Coronary artery (tissue), 2 donors: Measurements from ENCODE around the gene TNIP1.

ENCODE experiments used
- DNase-seq: peaks from one replicate; pipeline ENCODE4 v3.0.0-alpha.2; 2017; ENCODE audit warnings: low spot score
- H3K27ac ChIP-seq, 2 donors: fragments of 200-600 bp; sonication (generic); one replicate each; pipeline ENCODE4 v1.5.1; 2016 to 2019
- H3K4me3 ChIP-seq: fragments of 200-600 bp; sonication (generic); 2 replicates; pipeline ENCODE4 v1.5.1; 2016; ENCODE audit warnings: mild to moderate bottlenecking, moderate library complexity
- CTCF ChIP-seq: fragments of 200-600 bp; sonication (generic); IDR thresholded peaks from one replicate; pipeline ENCODE4 v1.5.1; 2019; ENCODE audit warnings: antibody characterized with exemption

The TNIP1 gene

GRCh38 chr5:151052836-151053235 is 28.0 kb downstream of the TNIP1 start:
- no peak overlapping the region for H3K27ac ChIP-seq
- TF ChIP-seq CTCF, result no peak
- no peak for DNase-seq
- no peak overlapping the region for H3K4me3 ChIP-seq

DNA sequence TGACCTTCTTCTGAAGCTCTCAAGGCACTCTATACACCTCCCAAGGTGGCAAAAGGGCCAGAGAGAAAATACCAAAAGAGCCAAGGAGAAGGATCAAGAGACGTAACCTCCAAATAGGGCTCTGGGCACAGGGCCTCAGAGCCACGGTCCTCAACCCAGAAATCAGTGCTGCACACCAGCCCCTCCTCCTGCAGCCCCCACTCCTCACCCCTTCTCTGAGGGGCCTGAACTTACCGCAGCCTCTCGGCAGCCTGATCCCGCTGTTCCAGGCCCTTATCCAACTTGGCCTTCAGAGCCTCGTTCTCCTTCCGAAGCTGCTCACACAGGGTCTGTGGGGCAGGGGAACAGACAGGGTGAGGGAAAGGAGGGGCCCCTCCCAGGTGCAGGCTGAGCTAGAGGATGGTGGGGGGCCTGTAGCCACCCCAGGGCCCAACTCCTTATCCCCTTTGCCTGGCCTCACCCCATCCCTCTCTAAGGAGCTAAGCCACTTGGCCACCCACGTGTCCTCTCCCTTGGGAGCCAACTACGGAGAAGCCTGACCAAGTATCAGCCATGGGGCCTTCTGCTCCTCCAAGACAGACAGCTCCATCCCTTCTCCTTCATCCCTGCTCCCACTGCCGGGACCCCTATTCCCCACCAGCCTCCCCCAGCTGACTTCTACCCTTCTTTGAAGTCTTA is 28.8 kb downstream of the TNIP1 start:
- TF ChIP-seq CTCF, result peak; percentile 5
- H3K4me3 ChIP-seq, result no peak overlapping the region
- no peak overlapping the region for H3K27ac ChIP-seq
- no peak for DNase-seq

GRCh38 chr5:151051066-151051930 is 29.5 kb downstream of the TNIP1 start:
- H3K4me3 ChIP-seq, result no peak overlapping the region
- TF ChIP-seq CTCF, result peak; percentile 77
- no peak overlapping the region for H3K27ac ChIP-seq
- DNase-seq, result no peak

DNA sequence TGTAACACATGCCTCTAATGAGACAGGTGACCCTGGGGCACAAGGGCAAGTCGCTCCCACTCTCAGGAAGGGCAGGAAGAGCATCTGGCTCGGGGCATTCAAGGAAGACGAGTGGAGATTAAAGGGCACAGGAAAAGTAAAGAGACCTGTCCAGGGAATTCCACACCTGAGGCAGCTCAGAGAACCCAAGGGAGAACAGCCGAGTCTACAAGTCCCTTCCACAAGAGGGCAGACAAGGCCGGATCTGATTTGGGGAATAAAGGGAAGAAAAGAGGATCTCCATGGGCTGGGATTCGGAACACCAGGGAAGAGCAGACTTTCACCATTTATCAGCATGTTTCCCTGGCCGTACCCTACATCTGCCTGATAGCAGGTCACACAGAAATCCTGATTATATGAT is 32.3 kb downstream of the TNIP1 start:
- no peak for DNase-seq
- TF ChIP-seq CTCF, result no peak
- Histone ChIP-seq H3K27ac (no peak overlapping the region), H3K4me3 (no peak overlapping the region)

- no peak overlapping the region for H3K27ac ChIP-seq
- peak; percentile 70 for TF ChIP-seq CTCF
- no peak for DNase-seq
- no peak overlapping the region for H3K4me3 ChIP-seq
These were observed 32.9 kb downstream of the TNIP1 start for GRCh38 chr5:151047814-151048425.

DNA sequence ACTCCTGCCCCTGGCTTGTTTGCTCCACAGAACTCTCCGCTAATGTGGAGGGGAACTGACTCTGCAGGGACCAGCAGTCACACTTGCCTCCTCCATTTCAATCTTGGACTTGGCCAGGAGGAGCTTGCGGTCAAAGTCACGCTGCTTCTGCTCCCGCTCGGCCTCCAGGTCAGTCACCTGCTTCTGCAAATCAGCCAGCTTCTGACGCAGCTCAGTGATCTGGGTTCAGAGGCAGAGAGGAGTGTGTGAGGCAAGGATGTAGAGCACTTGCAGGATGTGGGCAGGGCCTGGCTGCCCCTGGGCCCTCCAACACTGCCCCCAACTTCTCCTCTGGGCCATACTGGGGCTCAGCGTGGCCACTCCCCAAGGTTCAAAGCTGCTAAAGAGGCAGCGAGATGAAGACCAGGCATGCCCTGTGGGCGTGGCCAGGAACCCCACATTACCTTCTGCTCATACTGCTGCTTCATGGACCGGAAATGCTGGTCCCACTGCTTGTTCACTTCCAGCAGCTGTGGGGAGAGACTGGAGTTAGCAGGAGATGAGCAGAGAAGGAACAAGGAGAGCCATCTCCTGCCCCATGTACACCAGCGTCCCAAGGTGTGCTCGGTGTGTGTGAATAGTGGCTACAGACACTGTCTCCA is 38.3 kb downstream of the TNIP1 start:
- TF ChIP-seq CTCF, result no peak
- no peak for DNase-seq
- Histone ChIP-seq H3K27ac (no peak overlapping the region), H3K4me3 (no peak overlapping the region)
